IMR-90 (cell line): Measurements from ENCODE around the gene CIC. TPM values are rescaled to one million over a fixed set of nuclear protein-coding genes. Genes with fewer than 3 reads are reported as not detected.

Source experiments
- ATAC-seq: fragments of 200-7000 bp; cut with Tn5 transposase; 2 replicates; pipeline ENCODE4 v1.9.1; 2020; ENCODE audit warnings: low read depth, mild to moderate bottlenecking, moderate library complexity
- BruUV-seq: library from RNA; stranded (reverse); fragments of 400-500 nt; replicated peaks from 2 replicates; lab custom pipeline; 2021; lab: Mats Ljungman, UMichigan
- CTCF ChIA-PET: fragments of 300-600 bp; formaldehyde crosslinking; extraction: SDS; loops from one replicate; lab custom pipeline; 2021; ENCODE audit warnings: antibody characterized with exemption; lab: Yijun Ruan, JAX
- POLR2A ChIA-PET: fragments of 300-600 bp; sonication (Branson Sonifier 250); formaldehyde crosslinking; loops from one replicate; lab custom pipeline; 2022; ENCODE audit warnings: antibody characterized with exemption; ENCODE audit not compliant: unreplicated experiment; lab: Charles Lee
- DNase-seq: peaks from one replicate; pipeline ENCODE4 v3.0.0; 2013
- H2AFZ ChIP-seq: replicated peaks from 2 replicates; pipeline ENCODE3; 2013; ENCODE audit warnings: low read length, mild to moderate bottlenecking; ENCODE audit not compliant: poor library complexity
- H2AK5ac ChIP-seq: 2 replicates; pipeline ENCODE4 v1.6.1; 2013; ENCODE audit warnings: low read depth, low read length, inconsistent platforms
- H2AK9ac ChIP-seq: replicated peaks from 2 replicates; pipeline ENCODE3; 2013; ENCODE audit warnings: mild to moderate bottlenecking, low read depth, low read length, moderate library complexity; ENCODE audit not compliant: poor library complexity
- H2BK120ac ChIP-seq: 2 replicates; pipeline ENCODE4 v1.6.1; 2013; ENCODE audit warnings: low read depth, low read length, inconsistent platforms
- H2BK15ac ChIP-seq: 3 replicates; pipeline ENCODE4 v1.6.1; 2013; ENCODE audit warnings: low read depth, low read length, inconsistent platforms
- H2BK20ac ChIP-seq: 2 replicates; pipeline ENCODE4 v1.6.1; 2013; ENCODE audit warnings: low read depth, mild to moderate bottlenecking, inconsistent platforms, low read length, moderate library complexity
- H2BK5ac ChIP-seq: 2 replicates; pipeline ENCODE4 v1.6.1; 2013; ENCODE audit warnings: mild to moderate bottlenecking, low read depth, low read length, inconsistent platforms; ENCODE audit not compliant: poor library complexity, severe bottlenecking
- H3K14ac ChIP-seq: replicated peaks from 2 replicates; pipeline ENCODE4 v1.6.1; 2013; ENCODE audit warnings: low read depth, low read length, inconsistent platforms
- H3K18ac ChIP-seq: 2 replicates; pipeline ENCODE4 v1.6.1; 2013; ENCODE audit warnings: low read depth, low read length, control low read depth
- H3K23ac ChIP-seq: 2 replicates; pipeline ENCODE4 v1.6.1; 2013; ENCODE audit warnings: low read depth, low read length, inconsistent platforms
- H3K27ac ChIP-seq: 2 replicates; pipeline ENCODE4 v1.5.1; 2013; ENCODE audit warnings: mild to moderate bottlenecking, control low read depth, low read length; ENCODE audit not compliant: insufficient read depth
- H3K27me3 ChIP-seq: 2 replicates; pipeline ENCODE4 v1.6.1; 2013; ENCODE audit warnings: low read length; ENCODE audit not compliant: control insufficient read depth, insufficient read depth
- H3K36me3 ChIP-seq: 2 replicates; pipeline ENCODE4 v1.6.1; 2013; ENCODE audit warnings: low read length, mixed read lengths; ENCODE audit not compliant: control insufficient read depth, insufficient read depth
- H3K4ac ChIP-seq: 2 replicates; pipeline ENCODE4 v1.6.1; 2013; ENCODE audit warnings: low read depth, low read length, inconsistent platforms
- H3K4me1 ChIP-seq: 2 replicates; pipeline ENCODE4 v1.6.1; 2013; ENCODE audit warnings: low read length, mixed read lengths; ENCODE audit not compliant: control insufficient read depth, insufficient read depth
- H3K4me2 ChIP-seq: 2 replicates; pipeline ENCODE4 v1.6.1; 2013; ENCODE audit warnings: low read depth, mild to moderate bottlenecking, control low read depth, low read length, moderate library complexity
- H3K4me3 ChIP-seq: 2 replicates; pipeline ENCODE4 v1.5.1; 2013; ENCODE audit warnings: low read depth, mild to moderate bottlenecking, control low read depth, low read length, moderate library complexity; ENCODE audit not compliant: insufficient read depth
- H3K56ac ChIP-seq: 2 replicates; pipeline ENCODE4 v1.6.1; 2013; ENCODE audit warnings: low read length, inconsistent platforms; ENCODE audit not compliant: insufficient read depth; ENCODE audit errors: extremely low read depth
- H3K79me1 ChIP-seq, 2 experiments: 2 replicates each; pipeline ENCODE4 v1.6.1; 2013; ENCODE audit warnings: low read length in 2 of 2, inconsistent platforms in 1 of 2, low read depth in 1 of 2
- H3K9ac ChIP-seq: 2 replicates; pipeline ENCODE4 v1.6.1; 2013; ENCODE audit warnings: low read depth, low read length, control low read depth
- H3K9me1 ChIP-seq: 2 replicates; pipeline ENCODE4 v1.6.1; 2013; ENCODE audit warnings: low read length, inconsistent platforms; ENCODE audit not compliant: insufficient read depth
- H3K9me3 ChIP-seq: 2 replicates; pipeline ENCODE4 v1.6.1; 2013; ENCODE audit warnings: low read length; ENCODE audit not compliant: control insufficient read depth, insufficient read depth
- H4K20me1 ChIP-seq: 2 replicates; pipeline ENCODE4 v1.6.1; 2013; ENCODE audit warnings: low read length, inconsistent platforms; ENCODE audit not compliant: insufficient read depth
- H4K5ac ChIP-seq: 2 replicates; pipeline ENCODE4 v1.6.1; 2013; ENCODE audit warnings: mild to moderate bottlenecking, low read depth, low read length, control low read depth
- H4K8ac ChIP-seq, 2 experiments: 2 replicates each; pipeline ENCODE4 v1.6.1; 2013; ENCODE audit warnings: low read depth in 2 of 2, low read length in 2 of 2, control low read depth in 1 of 2, inconsistent platforms in 1 of 2
- H4K91ac ChIP-seq: 2 replicates; pipeline ENCODE4 v1.6.1; 2013; ENCODE audit warnings: low read depth, low read length, inconsistent platforms; ENCODE audit not compliant: insufficient read depth
- BHLHE40 ChIP-seq: fragments of 150-350 bp; IDR thresholded peaks from 2 replicates; pipeline ENCODE4 v1.6.1; 2016; ENCODE audit warnings: mild to moderate bottlenecking, low read depth, low read length
- CEBPB ChIP-seq: IDR thresholded peaks from 2 replicates; pipeline ENCODE4 v1.6.1; 2012; ENCODE audit warnings: low read depth, low read length, improper control_type of control experiment
- CHD1 ChIP-seq: IDR thresholded peaks from 2 replicates; pipeline ENCODE4 v1.6.1; 2012; ENCODE audit warnings: low read depth, low read length, improper control_type of control experiment
- CTCF ChIP-seq: conservative IDR thresholded peaks from 2 replicates; pipeline ENCODE4 v1.5.1; 2012; ENCODE audit warnings: mild to moderate bottlenecking, low read depth, low read length, improper control_type of control experiment
- FOS ChIP-seq: fragments of 150-350 bp; IDR thresholded peaks from 2 replicates; pipeline ENCODE4 v1.6.1; 2016; ENCODE audit warnings: low read depth, low read length
- NFE2L2 ChIP-seq: fragments of 150-350 bp; IDR thresholded peaks from 2 replicates; pipeline ENCODE4 v1.6.1; 2016; ENCODE audit warnings: low read depth, mild to moderate bottlenecking, low read length
- POLR2A ChIP-seq: IDR thresholded peaks from 2 replicates; pipeline ENCODE4 v1.6.1; 2012; ENCODE audit warnings: mild to moderate bottlenecking, low read depth, low read length
- RCOR1 ChIP-seq: IDR thresholded peaks from 2 replicates; pipeline ENCODE4 v1.6.1; 2012; ENCODE audit warnings: mild to moderate bottlenecking, low read length, improper control_type of control experiment; ENCODE audit not compliant: insufficient replicate concordance
- RFX5 ChIP-seq: IDR thresholded peaks from 2 replicates; pipeline ENCODE4 v1.8.0; 2012; ENCODE audit warnings: low read depth, mild to moderate bottlenecking, low read length, moderate library complexity
- USF2 ChIP-seq: fragments of 150-350 bp; IDR thresholded peaks from 2 replicates; pipeline ENCODE4 v1.6.1; 2017; ENCODE audit warnings: mild to moderate bottlenecking, antibody characterized with exemption, low read length, low read depth
- WGBS, 2 experiments: methylation state at CpG; one replicate each; pipeline versions ENCODE4 v1.1.5 to v1.1.7; 2013; ENCODE audit warnings: missing lambda C conversion rate in 2 of 2; ENCODE audit not compliant: insufficient read length in 1 of 2; ENCODE audit errors: extremely low coverage in 2 of 2; 5-methylcytosine and 5-hydroxymethylcytosine counted together
- dilution Hi-C: fragments of 300-500 bp; cut with HindIII; formaldehyde crosslinking; loops from one replicate; pipeline ENCODE4 v1.14.3; 2018; ENCODE audit warnings: low sequenced_read_pairs; ENCODE audit not compliant: unreplicated experiment
- in situ Hi-C: fragments of 300-500 bp; cut with MboI; formaldehyde crosslinking; loops from 3 replicates; pipeline ENCODE4 v1.14.3; 2019; ENCODE audit warnings: low sequenced_read_pairs, inconsistent platforms, mixed read lengths
- intact Hi-C: fragments of 100-400 bp; cut with micrococcal nuclease; formaldehyde crosslinking; loops from 2 replicates; pipeline ENCODE4 v1.10.0; 2022
- polyA plus RNA-seq, 3 experiments: library from polyadenylated mRNA; depleted of rRNA; stranded (reverse); fragments of >200 nt; gene quantifications; 2 replicates each; pipeline ENCODE4 v1.2.3, GENCODE V29; 2012; ENCODE audit warnings: low replicate concordance in 1 of 3
- total RNA-seq: library from RNA; depleted of rRNA; stranded (reverse); fragments of >200 nt; gene quantifications from 2 replicates; pipeline ENCODE4 v1.2.3, GENCODE V29; 2012

CIC gene
- total and polyA plus RNA-seq, 2 of the 4 experiments (the other 2 are of a cell fraction): 1.8 to 23.2 TPM

GRCh38 chr19:42285541-42285941 is 16.5 kb downstream of the CIC start:
- peak overlapping the region; percentile 94 for H3K4me2 ChIP-seq
- POLR2A ChIA-PET: no interaction called here
- 0 out of 2 replicates have a peak overlapping the region, but pooled peaks have one; percentile 14 for H3K9ac ChIP-seq
- H2AFZ ChIP-seq: no peak overlapping the region
- TF ChIP-seq RFX5: no peak
- no peak for TF ChIP-seq CHD1
- TF ChIP-seq CTCF: no peak
- no peak for TF ChIP-seq NFE2L2
- TF ChIP-seq USF2: no peak
- no peak for TF ChIP-seq CEBPB
- TF ChIP-seq FOS: no peak
- no peak for TF ChIP-seq RCOR1
- TF ChIP-seq BHLHE40: no peak
- no peak for TF ChIP-seq POLR2A
- DNase-seq (no peak), ATAC-seq (no peak)
- no peak overlapping the region for H3K14ac ChIP-seq
- no peak overlapping the region for H3K4ac ChIP-seq
- H4K5ac ChIP-seq: no peak overlapping the region
- peak overlapping the region; percentile 68; the same call in 1 of the 2 replicates for H3K23ac ChIP-seq
- H3K36me3 ChIP-seq: peaks cover 36% of the 10 kb centered on the region
- in situ Hi-C loops: no loop called here
- no peak overlapping the region for H3K18ac ChIP-seq
- H2BK120ac ChIP-seq: no peak overlapping the region
- H2BK20ac ChIP-seq: no peak overlapping the region
- peak overlapping the region; percentile 21; the same call in 1 of the 2 replicates for H2AK5ac ChIP-seq
- dilution Hi-C loops: no loop called here
- peaks cover 27 to 60% of the 10 kb centered on the region in 2 experiments for H3K79me1 ChIP-seq
- H2BK5ac ChIP-seq: no peak overlapping the region
- no peak overlapping the region for H3K56ac ChIP-seq
- H4K91ac ChIP-seq: no peak overlapping the region
- H3K4me1 ChIP-seq: peaks cover 39% of the 10 kb centered on the region
- no CpG with 5 or more reads among the region's 5 CpGs for WGBS, 2 experiments
- H2BK15ac ChIP-seq: no peak overlapping the region
- peaks cover 16% of the 10 kb centered on the region for H3K9me1 ChIP-seq
- intact Hi-C loops: no loop called here
- CTCF ChIA-PET: no interaction called here
- H4K20me1 ChIP-seq: peaks cover 38% of the 10 kb centered on the region
- H3K27me3 ChIP-seq: no peaks in the 10 kb centered on the region
- H4K8ac ChIP-seq: no peak overlapping the region; a peak in 1 of 4 replicates
- H3K4me3 ChIP-seq: peak overlapping the region; percentile 89; the same call in 1 of the 2 replicates
- peak overlapping the region; percentile 94 for H2AK9ac ChIP-seq
- peak overlapping the region; percentile 70; the same call in 1 of the 2 replicates for H3K27ac ChIP-seq
- H3K9me3 ChIP-seq: no peaks in the 10 kb centered on the region
- no TSS peak for BruUV-seq
